ENCODE results near the gene TENM3. TPM values are rescaled to one million over a fixed set of nuclear protein-coding genes. Genes with fewer than 3 reads are reported as not detected.

TENM3 gene
- polyA plus RNA-seq, 1 experiment = 9.2 TPM

- Histone ChIP-seq H3K4me3 (ENCODE audit: low read depth, low read length) (no peak overlapping the region), H3K27me3 (ENCODE audit: control insufficient read depth, insufficient read depth, low read length) (no peaks in the 10 kb centered on the region), H3K36me3 (ENCODE audit: control insufficient read depth, insufficient read depth, low read length) (no peaks in the 10 kb centered on the region)
- POLR2A ChIA-PET = no interaction called here
- no peak for DNase-seq (ENCODE audit: low read depth)
- TF ChIP-seq CTCF (IDR thresholded peaks at IDR 0.05; ENCODE audit: insufficient read depth, low read depth, low read length) = no peak
- CTCF ChIA-PET = interaction anchor here (1.1 kb wide), 1 partner anchor 326 kb away, joined by 3 read pairs; no protein-coding TSS in a partner anchor
These were observed 227.0 kb downstream of the TENM3 start for GRCh38 chr4:182470215-182470614.

GRCh38 chr4:182475539-182475938 lies 232.3 kb downstream of the TENM3 start:
- no peaks in the 10 kb centered on the region for H3K36me3 ChIP-seq (ENCODE audit: control insufficient read depth, insufficient read depth, low read length)
- CTCF ChIA-PET = no interaction called here
- H3K27me3 ChIP-seq (ENCODE audit: control insufficient read depth, insufficient read depth, low read length) = no peaks in the 10 kb centered on the region
- DNase-seq (ENCODE audit: low read depth) = no peak
- TF ChIP-seq CTCF (IDR thresholded peaks at IDR 0.05; ENCODE audit: insufficient read depth, low read depth, low read length) = no peak
- POLR2A ChIA-PET = no interaction called here
- H3K4me3 ChIP-seq (ENCODE audit: low read depth, low read length) = no peak overlapping the region

- DNase-seq (ENCODE audit: low read depth) = no peak
- Histone ChIP-seq H3K4me3 (ENCODE audit: low read depth, low read length) (no peak overlapping the region), H3K27me3 (ENCODE audit: control insufficient read depth, insufficient read depth, low read length) (no peaks in the 10 kb centered on the region), H3K36me3 (ENCODE audit: control insufficient read depth, insufficient read depth, low read length) (no peaks in the 10 kb centered on the region)
- TF ChIP-seq CTCF (IDR thresholded peaks at IDR 0.05; ENCODE audit: insufficient read depth, low read depth, low read length) = peak; percentile 62
- POLR2A ChIA-PET = no interaction called here
- CTCF ChIA-PET = interaction anchor here (1.3 to 1.4 kb wide), 2 partner anchors 12 to 329 kb away, joined by 3 to 7 read pairs; no protein-coding TSS in a partner anchor
These were observed 235.3 kb downstream of the TENM3 start for GRCh38 chr4:182478475-182478874.

- CTCF ChIA-PET = no interaction called here
- Histone ChIP-seq H3K36me3 (ENCODE audit: control insufficient read depth, insufficient read depth, low read length) (no peaks in the 10 kb centered on the region), H3K4me3 (ENCODE audit: low read depth, low read length) (no peak overlapping the region), H3K27me3 (ENCODE audit: control insufficient read depth, insufficient read depth, low read length) (no peaks in the 10 kb centered on the region)
- POLR2A ChIA-PET = no interaction called here
- TF ChIP-seq CTCF (IDR thresholded peaks at IDR 0.05; ENCODE audit: insufficient read depth, low read depth, low read length) = no peak
- DNase-seq (ENCODE audit: low read depth) = no peak
These were observed 240.5 kb downstream of the TENM3 start for GRCh38 chr4:182483685-182484084.

- H3K27me3 ChIP-seq (ENCODE audit: control insufficient read depth, insufficient read depth, low read length) = no peaks in the 10 kb centered on the region
- no peak overlapping the region for H3K4me3 ChIP-seq (ENCODE audit: low read depth, low read length)
- no peak for DNase-seq (ENCODE audit: low read depth)
- ChIA-PET POLR2A (no interaction called here), CTCF (interaction anchor here (1.3 kb wide), 1 partner anchor 320 kb away, joined by 3 read pairs; no protein-coding TSS in a partner anchor)
- no peak for TF ChIP-seq CTCF (IDR thresholded peaks at IDR 0.05; ENCODE audit: insufficient read depth, low read depth, low read length)
- H3K36me3 ChIP-seq (ENCODE audit: control insufficient read depth, insufficient read depth, low read length) = no peaks in the 10 kb centered on the region
These were observed 243.7 kb downstream of the TENM3 start for GRCh38 chr4:182486881-182487280.

All from BJ (cell line).